Measurements from ENCODE around the gene PHKB. TPM values are rescaled to one million over a fixed set of nuclear protein-coding genes. Genes with fewer than 3 reads are reported as not detected.

The PHKB gene
- total and polyA plus RNA-seq, 2 of the 8 experiments (the other 6 are each of a cell fraction or from before 2014, with no cell fraction given), result 18.6 to 38.3 TPM

DNA sequence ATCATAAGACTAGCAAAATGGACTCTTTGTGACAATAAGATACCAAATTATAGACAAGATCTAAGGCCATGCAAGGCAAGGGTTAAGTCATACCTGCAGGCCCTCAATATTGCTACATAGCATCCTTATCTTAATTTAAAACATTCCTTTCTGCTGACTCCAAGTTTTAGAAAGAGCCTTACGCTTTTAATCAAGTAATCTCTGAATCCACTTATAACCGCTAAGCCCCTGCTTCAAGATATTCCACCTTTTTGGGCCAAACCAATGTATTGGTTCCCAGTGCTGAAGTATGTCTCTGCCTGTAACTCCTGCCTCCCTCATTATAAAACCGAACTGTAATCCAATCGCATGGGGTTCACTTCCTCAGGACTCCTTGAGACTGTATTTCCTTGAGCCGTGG, 255.4 kb downstream of the PHKB start:
- Histone ChIP-seq H3K23me2 (ENCODE audit: low read depth, low read length) (no peaks in the 10 kb centered on the region), H3K4me1 (replicated peaks in 1 of 4; ENCODE audit: control insufficient read depth in 3 of 4, insufficient read depth in 4 of 4, low read length in 3 of 4) (no peaks in the 10 kb centered on the region), H3K9me3 (ENCODE audit: insufficient read depth in 2 of 2, low read depth in 1 of 2, low read length in 1 of 2) (no peaks in the 10 kb centered on the region), H2AFZ (ENCODE audit: low read length) (no peak overlapping the region), H3K14ac (ENCODE audit: insufficient read length) (no peak overlapping the region), H3K56ac (replicated peaks; ENCODE audit: insufficient read length, low read depth, low read length) (no peak overlapping the region), H3K9ac (replicated peaks in 1 of 4; ENCODE audit: extremely low read depth in 1 of 4, low read depth in 3 of 4, low read length in 3 of 4) (no peak overlapping the region), H4K5ac (ENCODE audit: insufficient read length, low read depth, low read length) (no peak overlapping the region), H3K4me3 (ENCODE audit: extremely low read depth in 1 of 4, insufficient read depth in 2 of 4, low read depth in 3 of 4, low read length in 4 of 4) (no peak overlapping the region), H3K27me3 (replicated peaks in 1 of 4; ENCODE audit: control insufficient read depth in 3 of 4, extremely low read depth in 1 of 4, insufficient read depth in 3 of 4, low read length in 3 of 4) (no peaks in the 10 kb centered on the region), H3K79me1 (ENCODE audit: low read depth, low read length) (no peaks in the 10 kb centered on the region), H2AK5ac (ENCODE audit: low read depth, low read length) (no peak overlapping the region), H2BK120ac (replicated peaks; ENCODE audit: low read depth, low read length) (no peak overlapping the region), H3K4me2 (ENCODE audit: insufficient read depth in 1 of 2, low read depth in 2 of 2, low read length in 2 of 2) (no peak overlapping the region), H3K27ac (ENCODE audit: low read depth, low read length) (no peak overlapping the region), H4K20me1 (replicated peaks in 1 of 2; ENCODE audit: control insufficient read depth in 1 of 2, insufficient read depth in 2 of 2, low read length in 2 of 2) (no peaks in the 10 kb centered on the region), H3K23ac (ENCODE audit: insufficient read length) (no peak overlapping the region), H2BK20ac (ENCODE audit: low read length) (no peak overlapping the region), H3K4ac (replicated peaks; ENCODE audit: insufficient read length, low read depth, low read length) (no peak overlapping the region), H2BK12ac (ENCODE audit: low read depth, low read length) (no peak overlapping the region), H3K79me2 (ENCODE audit: control insufficient read depth in 1 of 2, insufficient read depth in 2 of 2, low read length in 2 of 2) (no peaks in the 10 kb centered on the region), H4K8ac (ENCODE audit: extremely low read depth, insufficient read depth, low read length) (no peak overlapping the region), H3K36me3 (ENCODE audit: control insufficient read depth in 2 of 4, insufficient read depth in 4 of 4, low read length in 3 of 4) (no peaks in the 10 kb centered on the region), H4K91ac (replicated peaks; ENCODE audit: insufficient read length, low read length) (no peak overlapping the region), H2BK15ac (ENCODE audit: low read length) (no peak overlapping the region), H2BK5ac (ENCODE audit: low read depth, low read length) (no peak overlapping the region), H3K18ac (ENCODE audit: extremely low read depth, low read length) (no peak overlapping the region)
- no peak for DNase-seq (ENCODE audit: low read depth in 1 of 2, low spot score in 2 of 2)
- TF ChIP-seq TBP (IDR thresholded peaks at IDR 0.05; ENCODE audit: low read depth, low read length) (no peak), MAFK (IDR thresholded peaks at IDR 0.05; ENCODE audit: low read depth, low read length) (no peak), SIX5 (IDR thresholded peaks at IDR 0.05; ENCODE audit: low read depth, low read length) (no peak), ZNF274 (IDR thresholded peaks at IDR 0.05; ENCODE audit: borderline replicate concordance, extremely low read depth, low read length) (no peak), BCL11A (IDR thresholded peaks at IDR 0.05; ENCODE audit: low read depth in 2 of 2, low read length in 2 of 2) (no peak), SIN3A (conservative IDR thresholded peaks at IDR 0.05 in 1 of 2, IDR thresholded peaks at IDR 0.05 in 1 of 2; ENCODE audit: low read depth in 1 of 2, low read length in 2 of 2) (no peak), YY1 (IDR thresholded peaks at IDR 0.05; ENCODE audit: low read depth, low read length) (no peak), CHD1 (IDR thresholded peaks at IDR 0.05; ENCODE audit: low read depth, low read length) (no peak), SP2 (IDR thresholded peaks at IDR 0.05; ENCODE audit: low read length) (no peak), JUN (IDR thresholded peaks at IDR 0.05; ENCODE audit: low read depth, low read length) (no peak)
- TF ChIP-seq, protein P1, sequence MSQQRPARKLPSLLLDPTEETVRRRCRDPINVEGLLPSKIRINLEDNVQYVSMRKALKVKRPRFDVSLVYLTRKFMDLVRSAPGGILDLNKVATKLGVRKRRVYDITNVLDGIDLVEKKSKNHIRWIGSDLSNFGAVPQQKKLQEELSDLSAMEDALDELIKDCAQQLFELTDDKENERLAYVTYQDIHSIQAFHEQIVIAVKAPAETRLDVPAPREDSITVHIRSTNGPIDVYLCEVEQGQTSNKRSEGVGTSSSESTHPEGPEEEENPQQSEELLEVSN (IDR thresholded peaks at IDR 0.05), result no peak
- POLR2A ChIA-PET (ENCODE audit: partially characterized antibody), result no interaction called here
- no peak for FAIRE-seq
- WGBS, 2 experiments (ENCODE audit: extremely low coverage in 1 of 2, insufficient coverage in 1 of 2, insufficient read length in 1 of 2, insufficient replicate concordance in 2 of 2, low coverage in 1 of 2, low lambda C conversion rate in 2 of 2, missing lambda C conversion rate in 1 of 2), result 94% methylated on average over 5 of the region's 5 CpGs; no CpG with 5 or more reads in 1 of the 2 experiments
- CTCF ChIA-PET (ENCODE audit: partially characterized antibody), result no interaction called here

Data from H1 (cell line).